Measurements from ENCODE around the gene SPOCK1. TPM values are rescaled to one million over a fixed set of nuclear protein-coding genes. Genes with fewer than 3 reads are reported as not detected.

Gene SPOCK1
- total RNA-seq, 1 donor from 2014 or later: not detected

DNA sequence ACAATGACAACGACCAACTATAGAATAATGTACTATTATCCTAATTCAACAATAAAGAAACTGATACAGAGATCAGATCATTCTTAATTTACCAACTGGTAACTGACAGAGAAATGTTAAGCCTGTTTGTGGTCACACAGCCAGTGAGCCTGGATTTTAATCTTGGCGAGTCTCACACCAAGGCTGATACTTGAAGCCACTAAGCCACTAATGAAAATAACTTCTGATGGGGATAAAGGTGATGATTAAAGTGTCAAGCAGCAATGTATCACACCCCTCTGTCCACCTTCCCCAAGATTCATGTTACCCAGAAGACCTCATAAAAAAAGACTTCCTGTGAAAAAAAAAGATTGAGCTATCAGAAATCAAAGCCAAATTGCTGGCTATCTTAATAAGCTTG is 350.5 kb downstream of the SPOCK1 start:
- intact Hi-C loops (cut with micrococcal nuclease): no loop called here
- DNase-seq (ENCODE audit: low spot score): no peak
- no peak overlapping the region for H3K4me3 Mint-ChIP-seq (ENCODE audit: low read depth)
- no peak overlapping the region for H3K27ac Mint-ChIP-seq
- no peaks in the 10 kb centered on the region for H3K4me1 Mint-ChIP-seq (ENCODE audit: low read depth)
- no peaks in the 10 kb centered on the region for H3K36me3 Mint-ChIP-seq (ENCODE audit: low read depth)
- H3K27me3 Mint-ChIP-seq (ENCODE audit: low read depth): no peaks in the 10 kb centered on the region
- H3K9me3 Mint-ChIP-seq: no peaks in the 10 kb centered on the region

DNA sequence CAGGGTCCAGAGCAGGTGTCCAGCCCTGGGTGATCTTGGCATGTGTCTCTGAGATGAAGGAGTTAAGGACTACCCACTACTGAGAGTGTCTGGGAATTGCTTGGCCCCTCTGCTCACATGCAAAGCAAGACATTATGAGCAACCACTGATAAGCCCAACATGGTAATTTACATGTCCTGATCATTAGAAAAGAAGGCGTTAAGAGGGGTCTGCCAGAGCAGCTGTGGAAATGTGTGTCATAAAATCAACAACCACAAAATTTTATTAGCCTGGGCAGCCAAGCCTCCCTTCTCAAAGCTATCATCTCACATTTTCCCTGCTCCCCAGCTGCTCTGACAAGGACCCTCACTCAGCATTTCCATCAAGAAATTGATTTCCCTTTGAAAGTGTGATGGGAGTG is 351.0 kb downstream of the SPOCK1 start:
- intact Hi-C loops (cut with micrococcal nuclease): no loop called here
- DNase-seq (ENCODE audit: low spot score): no peak
- no peak overlapping the region for H3K27ac Mint-ChIP-seq
- H3K9me3 Mint-ChIP-seq: no peaks in the 10 kb centered on the region
- H3K4me3 Mint-ChIP-seq (ENCODE audit: low read depth): no peak overlapping the region
- H3K27me3 Mint-ChIP-seq (ENCODE audit: low read depth): no peaks in the 10 kb centered on the region
- H3K36me3 Mint-ChIP-seq (ENCODE audit: low read depth): no peaks in the 10 kb centered on the region
- no peaks in the 10 kb centered on the region for H3K4me1 Mint-ChIP-seq (ENCODE audit: low read depth)

DNA sequence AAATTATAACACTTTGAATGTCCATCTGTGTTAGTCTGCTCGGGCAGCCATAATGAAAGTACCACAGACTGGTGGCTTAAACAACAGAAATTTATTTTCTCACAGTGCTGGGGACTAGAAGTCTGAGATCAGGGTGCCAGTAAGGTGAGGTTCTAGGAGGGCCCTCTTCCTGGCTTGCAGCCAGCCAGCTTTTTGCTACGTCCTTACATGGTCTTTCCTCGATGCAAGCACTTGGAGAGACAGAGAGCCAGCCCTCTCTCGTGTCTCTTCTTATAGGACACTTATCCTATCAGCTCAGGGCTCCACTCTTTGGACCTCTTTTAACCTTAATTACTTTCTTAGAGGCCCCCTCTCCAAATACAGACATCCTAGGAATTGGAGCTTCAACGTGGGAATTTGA is 351.8 kb downstream of the SPOCK1 start:
- Mint-ChIP-seq H3K27ac (no peak overlapping the region), H3K27me3 (ENCODE audit: low read depth) (no peaks in the 10 kb centered on the region), H3K36me3 (ENCODE audit: low read depth) (no peaks in the 10 kb centered on the region), H3K4me1 (ENCODE audit: low read depth) (no peaks in the 10 kb centered on the region), H3K9me3 (no peaks in the 10 kb centered on the region), H3K4me3 (ENCODE audit: low read depth) (no peak overlapping the region)
- no peak for DNase-seq (ENCODE audit: low spot score)
- intact Hi-C loops (cut with micrococcal nuclease): no loop called here

DNA sequence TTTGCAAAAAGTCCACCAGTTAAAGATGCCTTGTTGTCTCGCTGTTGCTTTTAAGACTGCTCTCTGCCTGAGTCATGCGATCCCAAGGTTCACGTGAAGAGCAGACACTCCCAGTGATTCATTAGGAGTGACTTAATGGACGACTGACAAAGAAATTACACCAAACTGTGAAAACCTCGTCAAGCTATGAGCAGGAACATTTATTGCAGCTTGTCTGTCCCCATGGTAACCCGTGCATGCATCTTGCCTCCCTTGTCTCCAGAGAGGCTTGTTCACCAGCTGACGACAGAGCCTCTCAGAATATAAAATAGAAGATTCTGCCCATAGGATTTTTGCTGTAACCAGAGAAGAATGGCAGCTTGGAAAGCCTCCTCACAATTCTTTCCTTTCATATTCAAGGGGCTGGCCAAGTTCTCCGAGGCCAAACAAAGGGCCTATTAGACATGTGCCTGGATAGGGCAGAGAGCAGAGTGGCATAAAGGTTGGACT is 352.7 kb downstream of the SPOCK1 start:
- Mint-ChIP-seq H3K4me1 (ENCODE audit: low read depth) (no peaks in the 10 kb centered on the region), H3K9me3 (no peaks in the 10 kb centered on the region), H3K27ac (no peak overlapping the region), H3K27me3 (ENCODE audit: low read depth) (no peaks in the 10 kb centered on the region), H3K4me3 (ENCODE audit: low read depth) (no peak overlapping the region), H3K36me3 (ENCODE audit: low read depth) (no peaks in the 10 kb centered on the region)
- DNase-seq (ENCODE audit: low spot score): no peak
- intact Hi-C loops (cut with micrococcal nuclease): no loop called here

DNA sequence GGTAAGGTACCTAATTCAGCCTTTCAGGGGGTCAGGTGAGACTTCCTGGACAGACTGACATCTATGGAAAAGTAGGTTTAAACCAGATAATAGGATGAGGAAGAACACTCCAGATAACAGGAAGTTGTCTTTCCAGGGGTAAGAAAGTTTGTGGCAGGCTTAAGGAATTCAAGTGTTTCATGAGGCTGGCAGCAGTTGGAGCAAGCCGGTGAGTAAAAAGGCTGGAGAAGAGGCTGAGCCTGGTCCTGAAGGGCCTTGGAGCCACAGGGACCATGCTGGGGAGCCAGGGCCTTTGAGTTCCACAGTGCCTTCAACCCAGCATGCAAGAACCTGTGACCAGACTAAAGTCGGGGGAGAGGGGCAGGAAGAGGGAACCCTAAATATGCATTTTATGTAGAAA is 353.4 kb downstream of the SPOCK1 start:
- Mint-ChIP-seq H3K27ac (no peak overlapping the region), H3K36me3 (ENCODE audit: low read depth) (no peaks in the 10 kb centered on the region), H3K4me3 (ENCODE audit: low read depth) (no peak overlapping the region), H3K4me1 (ENCODE audit: low read depth) (no peaks in the 10 kb centered on the region), H3K9me3 (no peaks in the 10 kb centered on the region), H3K27me3 (ENCODE audit: low read depth) (no peaks in the 10 kb centered on the region)
- DNase-seq (ENCODE audit: low spot score): no peak
- intact Hi-C loops (cut with micrococcal nuclease): no loop called here

DNA sequence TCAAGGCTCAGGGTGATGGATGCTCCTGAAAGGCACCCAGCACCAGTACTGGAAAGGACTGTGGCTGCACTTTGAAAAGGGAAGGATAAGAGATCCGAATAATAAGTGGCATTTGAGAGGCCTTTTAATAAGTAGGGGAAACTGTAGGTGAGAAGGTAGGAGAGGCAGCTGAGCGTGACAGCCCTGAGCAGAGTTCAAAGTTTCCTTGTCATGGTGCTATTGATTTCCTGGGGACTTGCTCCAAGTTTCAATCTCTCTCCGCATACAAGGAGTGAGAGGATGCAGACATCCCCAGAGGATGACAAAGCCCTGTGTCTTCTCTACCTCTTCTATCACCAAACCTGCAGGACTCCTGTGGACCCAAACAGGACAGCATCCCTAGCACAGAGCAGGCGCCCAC is 354.5 kb downstream of the SPOCK1 start:
- no peak for DNase-seq (ENCODE audit: low spot score)
- Mint-ChIP-seq H3K36me3 (ENCODE audit: low read depth) (no peaks in the 10 kb centered on the region), H3K27ac (no peak overlapping the region), H3K27me3 (ENCODE audit: low read depth) (no peaks in the 10 kb centered on the region), H3K4me3 (ENCODE audit: low read depth) (no peak overlapping the region), H3K9me3 (no peaks in the 10 kb centered on the region), H3K4me1 (ENCODE audit: low read depth) (no peaks in the 10 kb centered on the region)
- intact Hi-C loops (cut with micrococcal nuclease): no loop called here

DNA sequence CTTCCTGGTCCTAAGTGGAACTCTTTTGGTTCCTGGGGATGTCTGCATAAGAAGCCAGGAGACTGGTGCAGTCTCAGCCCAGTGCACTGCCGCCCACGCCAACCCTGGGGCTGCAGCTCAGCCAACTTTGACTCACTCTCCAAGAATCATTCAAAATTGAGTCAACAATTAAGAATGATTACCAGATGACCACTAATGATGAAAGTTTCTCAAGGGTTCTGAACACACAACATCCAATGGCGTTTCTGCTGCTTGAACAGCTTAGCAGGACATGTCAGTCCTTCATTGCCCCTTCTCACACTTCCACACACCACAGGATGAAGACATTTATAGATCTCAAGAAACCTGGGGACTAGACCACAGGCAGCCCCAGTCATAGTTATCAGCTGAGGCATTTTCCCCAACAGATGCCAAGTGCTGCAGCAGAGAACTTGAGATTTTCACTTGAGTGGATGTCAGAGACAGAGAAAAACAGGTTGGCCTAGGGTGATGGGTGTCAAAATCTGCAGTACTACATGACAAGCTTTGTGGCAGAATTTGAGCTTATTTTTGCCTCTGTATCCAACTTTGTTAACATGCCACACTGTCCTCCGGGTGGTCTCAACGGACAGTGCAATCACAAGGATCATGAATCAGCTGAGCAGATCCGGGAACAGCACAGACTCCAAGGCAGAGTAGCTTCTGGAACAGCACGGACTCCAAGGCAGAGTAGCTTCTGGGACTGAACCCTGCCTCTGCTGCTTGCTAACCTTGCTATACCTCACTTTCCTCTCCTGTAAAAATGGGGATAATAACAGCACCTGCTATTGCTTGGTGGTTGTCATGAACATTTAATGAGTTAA is 356.1 kb downstream of the SPOCK1 start:
- DNase-seq (ENCODE audit: low spot score): no peak
- Mint-ChIP-seq H3K36me3 (ENCODE audit: low read depth) (no peaks in the 10 kb centered on the region), H3K27ac (no peak overlapping the region), H3K9me3 (no peaks in the 10 kb centered on the region), H3K4me3 (ENCODE audit: low read depth) (no peak overlapping the region), H3K27me3 (ENCODE audit: low read depth) (no peaks in the 10 kb centered on the region), H3K4me1 (ENCODE audit: low read depth) (no peaks in the 10 kb centered on the region)
- intact Hi-C loops (cut with micrococcal nuclease): no loop called here

DNA sequence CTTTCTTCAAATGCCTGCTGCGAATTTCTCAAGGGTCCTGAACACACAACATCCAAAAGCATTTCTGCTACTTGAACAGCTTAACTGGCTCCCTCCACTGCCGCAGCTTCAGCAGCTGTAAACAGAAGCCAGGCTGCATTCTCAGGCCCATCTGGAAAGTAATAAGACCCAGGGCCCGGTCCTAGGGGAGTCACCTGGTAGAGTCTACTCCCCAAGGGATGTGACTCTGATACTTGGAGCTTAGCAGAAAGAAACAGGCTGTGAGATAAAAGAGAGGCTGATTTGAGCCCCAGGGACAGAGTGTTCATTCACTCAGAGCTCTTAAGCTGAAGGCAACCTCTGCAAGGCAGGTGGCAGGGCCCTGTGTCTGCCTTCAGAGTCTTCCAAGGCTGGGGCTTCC is 356.8 kb downstream of the SPOCK1 start:
- intact Hi-C loops (cut with micrococcal nuclease): no loop called here
- H3K4me1 Mint-ChIP-seq (ENCODE audit: low read depth): no peaks in the 10 kb centered on the region
- no peak overlapping the region for H3K27ac Mint-ChIP-seq
- DNase-seq (ENCODE audit: low spot score): no peak
- H3K9me3 Mint-ChIP-seq: no peaks in the 10 kb centered on the region
- no peaks in the 10 kb centered on the region for H3K36me3 Mint-ChIP-seq (ENCODE audit: low read depth)
- no peaks in the 10 kb centered on the region for H3K27me3 Mint-ChIP-seq (ENCODE audit: low read depth)
- H3K4me3 Mint-ChIP-seq (ENCODE audit: low read depth): no peak overlapping the region

DNA sequence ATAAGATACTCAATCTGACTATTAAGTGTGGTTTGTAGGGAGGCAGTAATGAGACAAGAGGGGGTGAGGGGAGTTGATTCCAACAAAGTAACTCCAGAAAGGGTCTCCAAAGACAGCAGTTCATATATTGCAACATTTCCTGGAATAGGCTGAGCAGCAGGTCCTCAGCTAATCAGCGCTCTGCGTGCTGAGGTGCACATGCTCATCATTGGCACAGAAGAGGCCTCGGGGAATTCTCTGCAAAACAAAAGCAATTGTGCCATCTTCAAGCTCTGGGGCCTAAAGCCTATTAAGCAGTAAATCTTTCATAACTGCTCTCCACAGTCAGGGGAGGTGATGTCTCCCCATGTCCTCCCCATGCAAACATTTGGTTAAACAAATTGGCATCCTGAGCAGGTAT is 357.3 kb downstream of the SPOCK1 start:
- no peak for DNase-seq (ENCODE audit: low spot score)
- Mint-ChIP-seq H3K36me3 (ENCODE audit: low read depth) (no peaks in the 10 kb centered on the region), H3K27ac (no peak overlapping the region), H3K4me3 (ENCODE audit: low read depth) (no peak overlapping the region), H3K4me1 (ENCODE audit: low read depth) (no peaks in the 10 kb centered on the region), H3K27me3 (ENCODE audit: low read depth) (no peaks in the 10 kb centered on the region), H3K9me3 (no peaks in the 10 kb centered on the region)
- intact Hi-C loops (cut with micrococcal nuclease): no loop called here

DNA sequence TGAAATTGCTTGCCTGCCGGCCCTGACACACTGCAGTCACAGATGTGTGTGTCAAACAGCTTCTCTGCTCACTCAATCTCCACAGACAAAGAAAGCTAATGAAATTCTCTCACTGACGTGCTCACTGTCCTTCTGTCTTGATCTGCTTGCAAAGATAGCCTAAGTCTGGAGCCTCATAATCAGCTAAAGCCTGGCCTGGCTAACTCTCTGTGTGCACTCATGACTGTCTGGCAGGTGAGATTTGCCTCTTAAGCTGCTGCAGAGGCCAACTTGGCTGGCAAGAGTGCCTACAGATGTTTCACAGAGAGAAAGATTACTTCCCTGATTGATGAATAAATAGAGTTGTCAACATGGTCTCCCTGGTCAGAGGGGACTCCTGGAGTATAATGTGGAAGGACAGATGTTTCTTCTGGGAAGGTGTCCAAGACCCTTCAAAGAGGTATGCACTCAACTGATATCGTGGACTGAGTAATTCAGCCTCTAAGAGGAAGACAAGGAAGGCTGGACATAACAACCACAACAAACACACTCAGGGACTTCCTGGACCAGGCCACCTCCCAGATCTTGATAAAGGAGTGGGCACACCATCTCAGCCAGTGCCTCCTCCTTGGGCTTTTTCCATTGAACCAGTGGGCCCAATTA is 362.0 kb downstream of the SPOCK1 start:
- Mint-ChIP-seq H3K9me3 (no peaks in the 10 kb centered on the region), H3K4me3 (ENCODE audit: low read depth) (no peak overlapping the region), H3K36me3 (ENCODE audit: low read depth) (no peaks in the 10 kb centered on the region), H3K27ac (no peak overlapping the region), H3K4me1 (ENCODE audit: low read depth) (no peaks in the 10 kb centered on the region), H3K27me3 (ENCODE audit: low read depth) (no peaks in the 10 kb centered on the region)
- intact Hi-C loops (cut with micrococcal nuclease): no loop called here
- DNase-seq (ENCODE audit: low spot score): no peak

DNA sequence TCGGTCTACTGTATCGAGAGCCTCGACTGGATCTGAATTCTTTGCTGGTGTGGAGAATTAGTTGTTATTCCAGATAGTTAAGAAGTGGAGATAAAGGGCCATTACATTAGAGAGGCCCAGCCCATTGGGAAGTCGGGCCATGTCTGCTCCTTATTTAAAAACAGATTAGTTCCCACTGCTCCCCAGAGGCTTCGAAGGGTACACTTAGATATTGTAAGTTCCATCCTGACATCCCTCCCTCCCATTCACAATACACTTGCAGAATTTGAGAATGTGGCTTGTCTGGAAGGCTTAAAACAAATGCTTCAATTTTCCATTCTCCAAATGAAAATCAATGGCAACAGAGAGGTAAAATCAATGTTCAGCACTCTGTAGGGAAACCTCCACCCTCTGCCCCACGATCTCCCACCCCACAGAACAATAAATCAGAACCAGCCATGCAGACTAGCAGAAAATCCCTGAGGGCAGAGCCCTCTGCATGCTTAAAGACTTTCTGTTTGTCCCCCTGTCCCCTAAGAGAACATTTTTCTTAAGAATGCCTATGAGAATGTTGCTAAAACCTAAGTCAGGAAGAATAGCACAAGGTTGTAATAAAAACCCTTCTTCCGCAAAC is 364.1 kb downstream of the SPOCK1 start:
- H3K4me1 Mint-ChIP-seq (ENCODE audit: low read depth): no peaks in the 10 kb centered on the region
- H3K36me3 Mint-ChIP-seq (ENCODE audit: low read depth): no peaks in the 10 kb centered on the region
- H3K4me3 Mint-ChIP-seq (ENCODE audit: low read depth): no peak overlapping the region
- H3K27ac Mint-ChIP-seq: no peak overlapping the region
- H3K9me3 Mint-ChIP-seq: no peaks in the 10 kb centered on the region
- DNase-seq (ENCODE audit: low spot score): no peak
- intact Hi-C loops (cut with micrococcal nuclease): no loop called here
- H3K27me3 Mint-ChIP-seq (ENCODE audit: low read depth): no peaks in the 10 kb centered on the region

DNA sequence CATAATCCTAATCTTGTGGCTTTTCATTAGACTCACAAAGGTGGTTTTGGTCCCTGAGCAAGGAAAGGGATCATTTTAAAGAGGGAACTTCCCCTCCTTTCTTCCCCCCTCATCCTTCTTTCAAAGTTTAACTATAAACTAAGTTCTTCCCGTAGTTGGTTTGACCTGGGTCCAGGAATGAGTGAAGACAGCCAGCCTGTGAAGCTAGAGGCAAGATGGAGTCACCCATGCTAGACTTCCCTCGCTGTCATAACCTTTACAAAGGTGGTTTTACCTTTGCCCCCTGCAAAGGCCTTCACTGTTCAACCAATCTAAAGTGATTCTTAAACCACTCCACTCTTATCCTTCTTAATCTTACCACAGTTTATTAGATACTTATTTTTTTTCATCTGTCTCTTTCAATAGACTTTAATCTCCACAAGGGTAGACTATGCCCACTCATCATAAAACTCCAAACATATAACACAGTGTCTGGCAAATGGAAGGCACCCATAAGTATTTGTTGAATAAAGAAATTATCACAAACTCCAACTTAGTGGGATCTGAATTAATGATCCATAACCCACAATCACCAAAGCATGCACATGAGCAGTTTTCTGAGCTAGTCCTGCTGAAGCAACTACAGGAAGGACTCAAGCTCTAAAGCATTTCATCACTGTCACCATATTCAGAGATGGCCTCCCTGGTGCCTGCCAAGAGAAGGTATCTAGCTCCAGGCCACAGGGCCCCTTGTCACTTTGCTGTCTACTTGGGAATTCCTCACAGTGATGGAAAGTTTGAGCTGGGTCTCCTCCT is 369.0 kb downstream of the SPOCK1 start:
- Mint-ChIP-seq H3K36me3 (ENCODE audit: low read depth) (no peaks in the 10 kb centered on the region), H3K27ac (no peak overlapping the region), H3K9me3 (no peaks in the 10 kb centered on the region), H3K4me1 (ENCODE audit: low read depth) (no peaks in the 10 kb centered on the region), H3K4me3 (ENCODE audit: low read depth) (no peak overlapping the region), H3K27me3 (ENCODE audit: low read depth) (no peaks in the 10 kb centered on the region)
- DNase-seq (ENCODE audit: low spot score): no peak
- intact Hi-C loops (cut with micrococcal nuclease): no loop called here
